GM19351 (cell line): ENCODE measurements around the gene SPOCD1.

Experiments used
- ATAC-seq: cut with Tn5 transposase; IDR thresholded peaks from one replicate; pipeline ENCODE4 v1.9.1; 2021; ENCODE audit warnings: mild to moderate bottlenecking, moderate library complexity; ENCODE audit not compliant: unreplicated experiment

SPOCD1 gene

DNA sequence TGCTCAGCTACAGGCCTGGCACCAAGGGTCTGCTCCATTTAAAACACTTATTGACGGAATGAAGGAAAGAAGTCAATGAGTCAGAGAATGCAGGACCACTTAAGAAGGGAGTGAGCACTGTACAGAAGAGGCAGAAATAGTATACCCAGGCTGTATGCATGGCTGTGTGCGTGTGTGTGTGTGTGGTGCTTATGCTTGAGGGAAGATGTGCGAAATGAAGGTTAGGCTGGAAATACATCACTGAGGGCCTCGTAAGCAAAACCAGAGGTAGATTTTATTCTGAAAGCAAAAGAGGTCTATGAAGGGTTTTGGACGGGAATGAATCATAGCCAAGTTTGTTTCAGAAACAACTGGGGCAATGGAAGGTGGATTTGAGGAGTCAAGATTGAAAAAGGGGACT lies 42.0 kb downstream of the SPOCD1 start:
- no peak for ATAC-seq

DNA sequence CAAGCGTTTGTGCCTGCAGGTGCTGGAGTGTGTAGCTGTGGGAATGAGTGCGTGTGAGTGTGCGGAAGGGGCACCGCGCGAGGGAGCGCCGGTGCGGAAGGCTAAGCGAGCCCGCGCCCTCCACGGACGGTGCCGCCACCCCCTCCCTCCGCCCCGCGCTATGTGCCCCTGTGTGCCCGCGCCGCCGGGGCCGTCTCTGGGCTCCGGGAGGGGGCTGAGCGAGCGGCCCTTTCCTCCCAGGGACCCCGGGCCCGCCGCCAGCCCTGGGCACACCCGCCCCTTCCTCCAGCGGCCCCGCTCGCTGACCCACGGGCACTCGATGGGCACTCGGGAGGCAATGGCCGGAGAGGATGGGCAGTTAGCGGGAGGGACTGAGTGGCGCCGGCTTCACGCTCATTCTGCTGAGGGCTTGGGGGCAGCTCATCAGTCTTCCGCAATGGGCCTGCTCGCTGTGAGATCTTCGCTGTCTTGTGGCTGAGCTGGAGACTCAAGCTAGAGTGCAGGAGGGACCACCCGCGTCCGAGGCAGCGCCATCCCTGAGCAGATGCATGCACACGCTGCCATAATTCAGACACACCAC lies 43.1 kb downstream of the SPOCD1 start:
- ATAC-seq = no peak

DNA sequence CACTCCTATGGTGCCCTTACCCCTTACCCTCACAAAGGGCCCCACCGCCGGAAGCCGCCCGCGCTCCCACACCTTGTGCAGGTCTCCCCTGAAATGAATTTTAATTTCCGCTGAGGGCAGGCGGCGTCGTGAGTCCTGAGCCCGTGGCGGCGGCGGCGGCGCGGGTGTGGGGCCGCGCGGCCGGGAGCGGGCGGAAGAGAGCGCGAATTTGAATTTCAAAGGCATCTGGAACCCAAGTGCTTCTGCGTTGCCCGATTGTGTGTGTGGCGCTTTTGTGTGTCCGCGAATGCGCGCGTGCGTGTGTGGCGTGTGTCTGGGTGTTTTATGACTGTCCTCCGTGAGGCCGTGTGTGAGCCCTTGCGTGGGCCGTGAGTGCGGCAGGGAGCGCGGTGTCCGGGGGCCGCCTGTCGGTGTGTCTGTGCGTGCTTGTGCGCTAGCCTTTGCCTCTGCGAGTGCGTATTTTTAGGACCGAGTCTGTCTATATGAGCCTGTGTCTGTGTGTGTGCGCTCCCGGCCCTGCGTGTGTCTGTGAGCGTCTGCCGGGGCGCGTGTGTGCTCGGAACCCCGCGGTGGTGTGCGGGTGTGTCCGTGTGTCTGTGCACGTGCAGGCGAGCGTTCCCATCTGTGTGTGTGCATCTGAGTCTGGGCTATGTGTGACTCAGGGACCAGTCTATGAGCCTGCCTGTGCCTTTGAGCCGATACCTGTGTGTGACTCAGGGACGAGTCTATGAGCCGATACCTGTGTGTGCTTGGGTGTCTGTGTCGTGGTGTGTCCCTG lies 43.7 kb downstream of the SPOCD1 start:
- ATAC-seq = no peak

DNA sequence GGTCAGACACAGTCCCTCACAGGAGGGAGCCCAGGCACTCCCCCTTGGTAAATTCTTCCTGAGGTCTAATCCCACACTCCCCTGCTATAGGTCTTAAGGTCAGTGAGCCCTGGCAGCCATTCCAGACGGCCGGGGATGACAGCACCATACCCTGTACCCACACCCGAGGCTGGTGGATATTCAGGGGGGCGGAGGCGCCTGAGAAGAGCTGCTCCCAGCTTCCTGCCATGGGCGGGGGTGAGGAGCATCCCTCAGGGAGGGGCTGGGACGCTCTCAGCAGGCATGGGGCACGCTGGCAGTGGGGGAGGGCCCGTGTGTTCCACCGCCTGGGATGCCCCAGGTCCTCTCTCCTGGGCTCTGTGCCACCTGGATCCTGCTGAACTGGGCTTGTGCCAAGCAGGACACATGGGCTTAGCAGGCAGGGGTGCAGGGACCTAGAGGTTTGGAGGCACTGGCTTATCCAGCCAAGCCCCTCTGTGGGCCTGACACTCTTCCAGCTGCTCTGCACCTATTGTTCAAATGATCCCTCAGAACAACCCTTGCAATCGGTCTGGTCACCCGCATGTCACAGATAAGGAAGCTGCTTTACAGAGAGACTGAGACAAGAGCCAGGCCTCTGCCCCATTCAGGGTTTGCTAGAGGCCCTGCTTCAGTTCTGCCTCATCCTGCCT lies 46.0 kb downstream of the SPOCD1 start:
- ATAC-seq = no peak

DNA sequence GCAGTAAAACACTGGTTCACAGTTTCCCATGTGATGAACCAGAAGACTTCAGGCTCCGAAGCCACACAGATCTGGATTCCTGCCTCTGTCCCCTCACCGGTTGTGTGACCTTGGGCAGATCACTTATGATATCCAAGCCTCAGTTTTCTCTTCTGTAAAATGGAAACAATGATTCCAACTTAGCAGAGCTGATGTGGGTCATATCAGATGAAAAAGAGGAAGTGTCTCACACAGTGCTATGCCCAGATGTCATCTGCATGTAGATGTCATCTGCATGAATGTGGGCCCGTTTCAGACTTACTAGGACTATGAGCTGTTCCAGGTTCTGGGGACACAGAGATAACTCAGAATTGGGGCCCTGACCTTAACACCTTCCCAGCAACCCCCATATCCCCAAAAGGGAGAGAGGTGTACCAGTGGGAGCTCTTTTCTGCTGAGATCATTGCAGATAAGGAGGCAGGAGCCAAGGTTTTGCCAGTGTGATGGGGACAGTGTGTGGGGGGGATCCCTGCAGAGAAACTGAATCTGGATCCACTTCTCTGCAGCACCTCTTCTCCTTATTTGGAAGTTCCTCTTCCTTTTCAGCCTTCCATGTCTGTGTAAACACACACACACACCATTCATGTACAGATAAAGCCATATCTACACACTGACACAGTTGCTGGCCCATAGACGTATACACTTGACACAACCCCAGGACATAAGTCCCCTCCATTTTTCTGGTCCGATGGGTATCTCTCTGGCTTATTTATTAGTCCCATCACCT lies 46.7 kb downstream of the SPOCD1 start:
- ATAC-seq = no peak

DNA sequence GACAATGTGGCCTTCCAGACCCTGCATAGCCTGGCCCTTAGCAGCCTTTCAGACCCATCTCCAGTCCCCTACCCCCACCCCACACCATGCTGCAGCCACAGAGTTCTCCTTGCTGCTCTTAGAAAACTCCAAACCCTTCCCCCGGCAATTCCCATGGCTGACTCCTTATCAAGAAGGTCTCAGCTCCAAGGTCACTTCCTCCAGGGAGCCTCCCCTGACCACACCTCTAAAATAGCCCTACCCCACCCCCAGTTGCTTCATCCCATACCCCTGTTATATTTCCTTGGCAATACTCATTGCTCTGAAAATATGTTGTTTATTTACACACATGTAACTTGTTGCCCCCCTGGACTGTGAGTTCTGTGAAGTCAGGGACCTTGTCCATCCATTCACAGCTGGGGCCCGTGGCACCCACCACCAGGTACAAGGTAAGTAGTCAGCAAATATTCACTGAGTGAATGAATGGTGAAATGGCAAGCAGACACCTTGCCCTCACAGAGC lies 47.4 kb downstream of the SPOCD1 start:
- no peak for ATAC-seq

DNA sequence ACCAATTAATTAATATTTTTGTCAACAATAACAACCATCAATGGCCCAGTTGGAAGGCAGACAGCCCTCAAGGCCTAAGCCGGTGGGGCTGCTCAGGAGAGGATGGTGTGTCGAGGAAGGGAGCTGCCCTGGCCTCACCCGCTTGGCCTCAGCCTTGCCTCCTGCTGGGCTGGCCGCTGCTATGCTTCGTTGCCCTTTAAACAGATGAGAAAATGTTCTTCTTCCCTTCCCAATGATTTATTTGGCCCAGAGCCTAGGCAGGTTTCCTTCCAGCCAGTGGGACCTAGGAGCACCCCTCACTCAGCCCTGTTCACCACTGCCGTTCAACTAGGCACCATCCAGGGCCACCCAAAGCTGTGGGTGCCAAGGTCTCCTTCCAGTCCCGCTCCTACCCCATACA lies 48.6 kb downstream of the SPOCD1 start:
- no peak for ATAC-seq

DNA sequence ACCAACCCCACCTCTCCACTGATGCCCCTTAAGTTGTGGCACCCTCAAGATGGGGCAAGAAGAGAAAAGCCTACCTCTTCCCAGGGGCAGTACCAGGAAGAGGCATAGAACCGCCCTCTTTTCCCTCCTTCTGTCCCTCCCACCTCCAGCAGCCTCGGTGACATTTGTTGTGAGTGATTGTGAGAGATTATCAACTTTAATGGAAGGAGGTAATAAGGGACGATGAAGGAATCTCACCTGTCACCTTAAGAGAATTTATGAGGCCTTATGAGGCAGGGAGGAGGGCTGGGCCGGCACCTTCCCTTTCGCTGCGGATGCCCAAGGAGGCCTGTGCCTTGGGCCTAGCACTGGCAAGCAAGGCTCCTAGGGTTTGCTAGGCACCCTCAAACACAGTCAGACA lies 50.3 kb downstream of the SPOCD1 start:
- ATAC-seq = no peak

DNA sequence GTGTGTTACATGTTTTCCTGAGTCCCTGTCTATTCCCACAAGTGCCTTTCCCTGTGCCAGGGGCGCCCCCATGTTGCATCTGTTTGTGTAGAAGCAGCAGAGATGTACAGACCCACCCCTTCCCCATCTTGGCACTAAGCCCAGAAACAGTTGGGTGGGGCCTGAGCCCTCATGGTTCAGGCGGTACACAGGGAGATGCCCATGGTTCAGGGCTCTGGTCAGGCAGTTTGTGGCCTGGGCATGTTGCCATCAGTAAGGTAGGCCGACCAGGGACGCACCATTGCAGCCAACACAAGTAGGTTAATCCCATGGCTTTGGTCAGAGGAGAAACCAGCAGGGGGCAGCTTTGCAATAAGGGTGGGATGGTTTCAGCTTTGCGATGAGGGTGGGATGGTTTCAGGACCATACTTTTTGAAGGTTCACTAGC lies 50.8 kb downstream of the SPOCD1 start:
- no peak for ATAC-seq

DNA sequence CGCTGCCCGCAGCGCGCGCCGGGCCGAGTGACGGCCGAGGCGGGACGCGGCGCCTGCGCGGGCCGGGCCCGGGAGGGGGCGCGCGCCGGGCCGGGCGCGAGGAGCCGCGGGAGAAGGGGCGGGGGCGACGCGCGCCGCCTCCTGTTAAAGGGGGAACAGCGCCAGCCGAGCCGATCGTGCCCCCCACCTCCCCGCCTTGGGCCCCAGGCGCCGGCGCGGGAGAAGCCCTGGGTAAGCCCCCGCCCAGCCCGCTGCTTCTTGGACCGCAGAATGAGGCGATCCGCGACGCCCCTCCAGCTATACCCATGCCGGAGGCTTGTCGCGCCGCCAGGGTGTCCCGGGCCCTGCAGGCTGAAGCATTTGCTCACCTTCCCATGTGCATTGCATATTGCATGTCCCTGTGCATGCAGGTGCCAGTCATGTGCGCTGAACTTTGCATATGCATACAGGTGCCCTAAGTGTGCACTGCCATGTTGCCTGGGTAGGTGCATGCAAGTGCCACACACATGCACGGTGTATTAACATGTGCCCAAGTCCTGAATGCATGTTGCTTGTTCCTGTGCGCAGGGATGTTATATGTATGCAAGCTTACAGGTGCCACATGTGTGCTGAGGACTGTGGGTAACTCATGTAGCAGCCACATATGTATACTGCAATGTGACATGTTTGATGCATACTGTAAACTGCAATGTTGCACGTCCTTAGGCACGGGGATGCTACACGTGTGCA lies 51.3 kb downstream of the SPOCD1 start, which contains the start of gene ADGRB2:
Gene ADGRB2, minus strand, starts transcription at position 29 of the 729 bp plus-strand sequence. CDS start 7,119 bp downstream, outside the sequence.
- ATAC-seq = no peak

DNA sequence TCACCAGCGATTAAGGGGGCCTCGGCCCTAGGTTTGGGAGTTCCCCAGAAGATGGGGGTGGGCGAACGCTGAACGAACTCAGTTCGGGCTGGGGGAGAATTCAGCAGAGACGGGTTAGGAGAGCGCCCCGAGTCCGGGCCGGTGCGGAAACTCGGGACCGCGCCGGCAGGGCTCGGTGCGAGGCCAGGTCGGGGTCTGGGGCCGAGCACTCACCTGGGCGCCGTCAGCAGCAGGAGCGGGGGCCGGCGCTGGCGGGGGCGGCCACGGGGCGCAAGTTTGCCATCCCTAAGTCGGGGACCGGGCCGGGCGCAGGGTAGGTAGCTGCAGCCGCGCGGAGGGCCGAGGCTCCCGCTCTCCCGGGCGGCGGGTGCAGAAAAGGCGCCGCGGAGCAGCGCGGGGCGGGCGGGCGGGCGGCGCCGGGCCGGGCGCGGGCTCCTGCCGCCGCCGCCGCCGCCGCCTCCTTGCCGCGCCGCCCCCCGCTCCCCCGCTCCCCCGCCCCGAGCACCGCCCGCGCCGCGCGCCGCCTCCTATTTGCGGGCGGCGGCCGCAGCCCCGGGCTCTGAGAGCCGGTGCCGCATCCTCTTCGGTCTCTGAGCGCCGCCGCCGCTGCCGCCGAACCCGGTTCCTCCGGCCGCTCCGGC lies 52.0 kb downstream of the SPOCD1 start:
- no peak for ATAC-seq

DNA sequence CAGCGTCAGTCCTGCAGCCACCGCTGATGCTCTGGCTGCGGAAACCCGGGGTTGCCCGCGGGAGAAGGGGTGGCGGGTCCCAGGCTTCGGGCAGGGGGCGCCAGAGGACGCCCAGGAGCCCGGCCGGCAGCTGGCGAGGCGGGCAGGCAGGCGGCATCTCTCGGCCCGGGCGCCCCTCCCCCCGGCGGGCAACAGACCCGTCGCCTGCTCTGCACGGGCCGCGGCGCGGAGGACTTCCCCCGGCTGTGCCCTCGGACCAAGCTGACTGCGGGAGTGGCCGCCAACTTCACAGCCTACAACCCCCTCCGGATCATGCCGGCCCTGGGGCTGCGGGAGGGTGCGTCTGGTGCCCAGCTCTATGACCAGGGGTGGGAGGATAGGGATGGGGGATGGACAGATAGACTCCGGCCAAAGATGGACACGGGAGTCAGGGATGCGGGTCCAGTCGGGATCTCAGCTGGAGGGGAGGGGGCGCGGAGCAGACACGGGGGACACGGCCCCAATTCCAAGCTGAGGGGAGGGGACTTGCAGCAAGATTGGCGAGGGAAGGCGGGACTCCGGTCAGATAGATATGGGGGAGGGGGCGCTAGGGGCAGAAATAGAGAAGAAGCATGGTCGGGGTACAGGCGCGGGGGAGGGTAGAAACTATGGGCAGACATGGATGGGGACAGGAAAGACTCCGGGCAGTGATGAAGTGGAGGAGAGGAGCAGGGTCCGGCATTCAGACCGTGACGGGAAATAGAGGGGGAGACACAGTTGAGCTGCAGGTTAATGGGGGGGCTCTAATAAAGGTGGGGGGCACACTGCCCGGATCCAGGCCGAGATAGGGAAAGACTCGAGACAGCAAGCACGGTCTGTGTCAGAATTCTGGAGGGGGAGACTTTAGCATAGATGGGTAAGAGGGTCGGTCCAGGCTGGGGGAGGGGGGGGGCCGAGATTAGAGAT lies 52.8 kb downstream of the SPOCD1 start:
- ATAC-seq = no peak

DNA sequence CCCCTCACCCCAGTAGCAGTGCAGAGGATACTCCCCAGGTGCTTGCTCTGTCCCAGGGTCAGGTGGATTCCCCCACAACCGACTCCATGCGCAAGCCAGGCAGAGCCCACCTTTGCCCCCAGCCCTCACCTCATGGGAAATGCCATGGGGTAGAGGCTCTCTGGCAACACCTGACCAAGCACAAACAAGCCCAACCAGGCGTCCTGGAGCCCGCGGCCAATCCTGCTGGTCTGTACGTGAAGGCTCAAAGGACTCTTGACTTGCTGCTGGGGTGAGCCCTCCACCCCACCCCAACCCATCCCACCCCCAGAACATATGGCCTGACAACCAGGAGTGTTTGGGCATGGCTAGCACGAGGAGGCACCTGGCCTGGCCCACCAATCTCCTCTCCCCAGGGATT lies 53.5 kb downstream of the SPOCD1 start:
- ATAC-seq = no peak

DNA sequence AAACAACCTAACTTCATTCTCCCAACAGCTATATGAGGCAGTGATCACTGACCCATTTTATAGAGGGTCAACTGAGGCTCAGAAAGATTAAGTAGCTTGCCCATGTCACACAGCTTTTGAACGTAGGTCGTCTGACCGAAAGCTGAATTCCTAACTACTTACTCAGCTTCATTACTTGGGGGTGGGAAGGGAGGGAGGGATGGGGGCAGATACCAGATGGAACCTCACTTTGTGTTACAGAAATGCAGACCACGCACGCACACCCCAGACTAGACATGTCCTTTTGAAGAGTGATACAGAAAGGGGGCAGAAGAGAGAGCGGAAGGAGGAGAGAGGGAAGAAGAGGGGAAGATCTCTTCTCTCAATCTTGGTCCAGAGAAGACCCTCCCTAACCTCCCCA lies 53.9 kb downstream of the SPOCD1 start:
- no peak for ATAC-seq

DNA sequence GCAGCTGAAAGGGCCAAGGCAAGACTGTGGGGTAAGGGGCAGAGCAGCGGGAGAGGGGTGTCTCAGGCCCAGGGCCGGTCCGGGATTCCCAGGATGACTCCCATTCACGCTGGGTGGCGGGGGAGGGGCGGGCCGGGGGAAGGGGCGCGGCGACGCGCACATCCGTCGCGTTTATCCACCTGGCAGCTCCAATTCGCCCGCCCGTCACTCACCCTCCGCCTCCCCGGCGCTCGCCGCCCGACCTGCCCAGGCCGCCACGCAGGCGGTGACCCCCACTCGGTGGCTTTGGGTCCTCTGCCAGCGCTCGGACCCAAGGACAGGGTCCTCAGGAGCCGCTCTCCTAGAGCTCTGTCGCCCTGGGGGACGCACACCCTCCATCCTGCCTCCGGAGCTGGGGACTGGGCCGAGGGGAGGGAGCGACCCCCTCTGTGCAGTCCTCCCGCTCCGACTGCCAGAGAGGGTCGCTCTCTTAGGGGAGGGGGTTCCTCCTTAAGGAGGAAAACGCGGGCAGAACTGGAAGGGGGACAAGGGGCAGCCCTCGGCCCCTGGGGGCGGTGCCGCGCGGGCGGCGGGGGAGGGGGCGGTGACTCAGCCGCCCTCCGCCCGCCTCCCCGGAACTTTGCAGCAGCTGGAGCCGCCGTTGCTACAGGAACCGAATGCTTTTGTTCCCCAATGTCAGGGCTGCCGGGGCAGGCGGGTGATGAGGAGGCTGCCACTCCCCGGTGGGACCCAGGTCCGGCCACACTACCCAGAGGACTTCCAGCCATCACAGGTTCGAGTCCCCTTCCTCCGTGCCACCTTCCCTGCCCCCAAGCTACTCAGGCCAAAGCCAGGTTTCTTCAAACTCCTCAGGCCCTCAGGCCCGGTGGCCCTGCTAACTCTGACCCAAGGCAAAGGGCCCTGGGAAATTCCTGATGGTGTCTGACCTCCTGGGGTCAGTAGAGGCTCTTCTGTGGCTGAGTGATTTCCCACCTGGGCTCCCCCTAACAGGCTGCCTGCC lies 55.1 kb downstream of the SPOCD1 start:
- ATAC-seq = no peak

DNA sequence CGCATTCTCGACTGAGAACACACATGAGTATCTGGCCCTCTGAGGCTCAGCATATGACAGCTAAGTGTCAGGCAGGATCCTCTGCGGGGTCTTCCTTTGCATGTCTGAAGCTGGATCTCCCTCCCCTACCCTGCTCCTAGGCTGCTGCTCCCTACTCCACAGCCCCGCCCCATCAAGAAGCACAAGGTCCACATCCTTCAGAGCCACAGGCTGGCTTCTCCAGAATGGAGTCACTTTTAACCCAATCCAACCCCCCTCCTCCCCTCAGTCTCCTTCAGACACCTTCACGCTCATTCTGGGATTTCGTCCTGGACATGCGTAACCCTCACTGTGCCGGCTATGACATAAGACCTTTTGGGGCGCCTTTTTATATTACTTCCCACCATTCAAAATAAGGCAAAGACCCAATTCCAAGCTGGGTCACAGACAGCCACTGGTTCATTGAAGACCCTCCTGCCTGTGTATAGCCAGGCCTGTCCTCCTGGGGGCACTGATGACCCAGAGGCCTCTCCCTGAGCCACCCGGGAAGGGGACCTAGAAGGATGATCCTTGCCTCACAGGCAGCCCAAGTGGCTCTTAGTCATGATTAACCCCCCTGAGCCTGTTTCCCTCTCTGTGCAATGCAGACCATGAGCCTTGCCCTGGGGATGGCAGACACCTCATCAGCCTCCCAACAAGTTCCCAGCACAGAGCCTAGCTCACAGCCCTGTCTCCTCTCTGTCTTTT lies 56.4 kb downstream of the SPOCD1 start:
- no peak for ATAC-seq

DNA sequence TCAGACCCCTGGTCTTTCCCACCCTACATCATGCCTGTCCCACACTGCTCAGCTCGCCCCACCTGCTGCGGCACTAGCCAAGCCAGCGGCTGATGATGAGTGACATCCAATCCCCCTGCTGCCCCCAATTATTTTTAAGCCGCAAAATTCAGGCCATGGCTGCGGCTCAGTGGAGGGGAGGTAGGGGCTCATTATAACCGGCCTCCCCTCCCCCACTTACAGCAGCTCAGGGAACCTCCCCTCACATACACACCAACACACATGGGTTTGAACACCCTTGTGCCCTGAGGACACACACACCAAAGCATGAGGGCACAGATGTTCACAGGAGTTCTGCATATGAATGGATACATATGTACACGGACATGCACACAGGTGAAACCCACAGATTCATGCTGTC lies 57.0 kb downstream of the SPOCD1 start:
- no peak for ATAC-seq
